PC-9 (cell line): ENCODE data around the gene NPBWR2.
"Not testable (repeated sequence)": the region's sequence is repeated elsewhere in the genome, so short reads cannot be mapped to it uniquely, and the experiment has no call there.

Experiments used
- EZH2 ChIP-seq: fragments of 200-600 bp; sonication (generic); IDR thresholded peaks from 2 replicates; pipeline ENCODE4 v1.8.0; 2017; ENCODE audit warnings: antibody characterized with exemption, low read depth
- TF ChIP-seq, protein P1 (sequence below): fragments of 200-600 bp; sonication (generic); conservative IDR thresholded peaks from 2 replicates; pipeline ENCODE4 v1.6.1; 2017; ENCODE audit warnings: mixed run types, antibody characterized with exemption, mild to moderate bottlenecking, moderate library complexity

GRCh38 chr20:64088586-64088985 lies 18.8 kb downstream of the NPBWR2 start:
- TF ChIP-seq, protein P1, sequence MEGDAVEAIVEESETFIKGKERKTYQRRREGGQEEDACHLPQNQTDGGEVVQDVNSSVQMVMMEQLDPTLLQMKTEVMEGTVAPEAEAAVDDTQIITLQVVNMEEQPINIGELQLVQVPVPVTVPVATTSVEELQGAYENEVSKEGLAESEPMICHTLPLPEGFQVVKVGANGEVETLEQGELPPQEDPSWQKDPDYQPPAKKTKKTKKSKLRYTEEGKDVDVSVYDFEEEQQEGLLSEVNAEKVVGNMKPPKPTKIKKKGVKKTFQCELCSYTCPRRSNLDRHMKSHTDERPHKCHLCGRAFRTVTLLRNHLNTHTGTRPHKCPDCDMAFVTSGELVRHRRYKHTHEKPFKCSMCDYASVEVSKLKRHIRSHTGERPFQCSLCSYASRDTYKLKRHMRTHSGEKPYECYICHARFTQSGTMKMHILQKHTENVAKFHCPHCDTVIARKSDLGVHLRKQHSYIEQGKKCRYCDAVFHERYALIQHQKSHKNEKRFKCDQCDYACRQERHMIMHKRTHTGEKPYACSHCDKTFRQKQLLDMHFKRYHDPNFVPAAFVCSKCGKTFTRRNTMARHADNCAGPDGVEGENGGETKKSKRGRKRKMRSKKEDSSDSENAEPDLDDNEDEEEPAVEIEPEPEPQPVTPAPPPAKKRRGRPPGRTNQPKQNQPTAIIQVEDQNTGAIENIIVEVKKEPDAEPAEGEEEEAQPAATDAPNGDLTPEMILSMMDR: not testable (repeated sequence)
- not testable (repeated sequence) for TF ChIP-seq EZH2
